ENCODE results near the gene PSMC3IP. TPM values are rescaled to one million over a fixed set of nuclear protein-coding genes. Genes with fewer than 3 reads are reported as not detected.

Gene PSMC3IP
- total RNA-seq, 1 donor from 2014 or later: 10.8 TPM

- H3K4me1 Mint-ChIP-seq: peaks cover 36% of the 10 kb centered on the region
- H3K36me3 Mint-ChIP-seq (ENCODE audit: low read depth): peaks cover 60% of the 10 kb centered on the region
- intact Hi-C loops (cut with micrococcal nuclease): no loop called here
- ChIA-PET CTCF (interaction anchor here (0.6 kb wide), 1 partner anchor 630 kb away, joined by 3 read pairs; no protein-coding TSS in a partner anchor), POLR2A (no interaction called here)
- H3K4me3 Mint-ChIP-seq: no peak overlapping the region
- no peak for ATAC-seq (ENCODE audit: low read depth)
- H3K27ac Mint-ChIP-seq: no peak overlapping the region
- TF ChIP-seq CTCF (IDR thresholded peaks at IDR 0.05): no peak
- H3K27me3 Mint-ChIP-seq: no peaks in the 10 kb centered on the region
- DNase-seq: no peak
- H3K9me3 Mint-ChIP-seq: no peaks in the 10 kb centered on the region
These were observed 3.1 kb downstream of the PSMC3IP start for GRCh38 chr17:42574463-42574862.

- intact Hi-C loops (cut with micrococcal nuclease): no loop called here
- no peak for DNase-seq
- H3K36me3 Mint-ChIP-seq (ENCODE audit: low read depth): peaks cover 66% of the 10 kb centered on the region
- TF ChIP-seq CTCF (IDR thresholded peaks at IDR 0.05): no peak
- ChIA-PET CTCF (no interaction called here), POLR2A (interaction anchor here (0.6 to 1.1 kb wide), 3 partner anchors 10 to 325 kb away, joined by 3 read pairs; no protein-coding TSS in a partner anchor)
- ATAC-seq (ENCODE audit: low read depth): no peak
- H3K4me1 Mint-ChIP-seq: peaks cover 28% of the 10 kb centered on the region
- H3K27ac Mint-ChIP-seq: no peak overlapping the region
- H3K4me3 Mint-ChIP-seq: no peak overlapping the region
- H3K27me3 Mint-ChIP-seq: no peaks in the 10 kb centered on the region
- H3K9me3 Mint-ChIP-seq: no peaks in the 10 kb centered on the region
These were observed 4.4 kb downstream of the PSMC3IP start for GRCh38 chr17:42573095-42573494.

- ChIA-PET POLR2A (interaction anchor here (1.3 kb wide), 1 partner anchor 17 kb away, joined by 3 read pairs; no protein-coding TSS in a partner anchor), CTCF (interaction anchor here (0.8 kb wide), 1 partner anchor 23 kb away, joined by 3 read pairs; no protein-coding TSS in a partner anchor)
- Mint-ChIP-seq H3K4me1 (peaks cover 24% of the 10 kb centered on the region), H3K36me3 (ENCODE audit: low read depth) (peaks cover 68% of the 10 kb centered on the region), H3K4me3 (no peak overlapping the region), H3K9me3 (no peaks in the 10 kb centered on the region), H3K27ac (no peak overlapping the region), H3K27me3 (no peaks in the 10 kb centered on the region)
- intact Hi-C loops (cut with micrococcal nuclease): no loop called here
- ATAC-seq (ENCODE audit: low read depth) (no peak), DNase-seq (no peak)
- TF ChIP-seq CTCF (IDR thresholded peaks at IDR 0.05): no peak
These were observed 5.9 kb downstream of the PSMC3IP start for GRCh38 chr17:42571435-42572225.

GRCh38 chr17:42568341-42569111 lies 9.0 kb downstream of the PSMC3IP start:
- Mint-ChIP-seq H3K4me3 (peak overlapping the region; percentile 52), H3K27me3 (no peaks in the 10 kb centered on the region), H3K36me3 (ENCODE audit: low read depth) (peaks cover 75% of the 10 kb centered on the region), H3K27ac (no peak overlapping the region), H3K9me3 (no peaks in the 10 kb centered on the region), H3K4me1 (peaks cover 24% of the 10 kb centered on the region)
- ATAC-seq (ENCODE audit: low read depth) (no peak), DNase-seq (no peak)
- ChIA-PET POLR2A (interaction anchor here (1.1 to 4.7 kb wide), 5 partner anchors 9 to 166 kb away, joined by 3 to 62 read pairs (median 17); partner anchors contain the start of genes NAGLU and PSMC3IP), CTCF (interaction anchor here (1.4 kb wide), 1 partner anchor 9 kb away, joined by 4 read pairs; the partner anchor contains the start of gene PSMC3IP)
- TF ChIP-seq CTCF (IDR thresholded peaks at IDR 0.05): no peak
- intact Hi-C loops (cut with micrococcal nuclease): no loop called here
